ENCODE data around the gene DEAF1.

The DEAF1 gene

GRCh38 chr11:608791-609251, 86.2 kb downstream of the DEAF1 start:
- no peak for DNase-seq

GRCh38 chr11:607971-608659, 86.9 kb downstream of the DEAF1 start:
- DNase-seq: no peak

GRCh38 chr11:607020-607780, 87.8 kb downstream of the DEAF1 start:
- no peak for DNase-seq

GRCh38 chr11:606245-606644, 88.8 kb downstream of the DEAF1 start:
- DNase-seq: no peak

- DNase-seq: no peak
These were observed 89.5 kb downstream of the DEAF1 start for GRCh38 chr11:605286-606129.

GRCh38 chr11:603154-603553, 91.9 kb downstream of the DEAF1 start:
- no peak for DNase-seq

- no peak for DNase-seq
These were observed 93.3 kb downstream of the DEAF1 start for GRCh38 chr11:601573-602245.

GRCh38 chr11:598005-598680, 96.9 kb downstream of the DEAF1 start:
- DNase-seq: no peak

GRCh38 chr11:597166-597725, 97.8 kb downstream of the DEAF1 start:
- no peak for DNase-seq

GRCh38 chr11:596374-596773, 98.6 kb downstream of the DEAF1 start:
- DNase-seq: no peak

GRCh38 chr11:595400-595799, 99.6 kb downstream of the DEAF1 start:
- DNase-seq: no peak

All from suppressor macrophage treated with lipopolysaccharide for 1 hour (primary cell).